ENCODE measurements around the gene RTL1. TPM values are rescaled to one million over a fixed set of nuclear protein-coding genes. Genes with fewer than 3 reads are reported as not detected.
A peak's percentile ranks its signal among the peaks of the same experiment; 100 is the strongest.

RTL1 gene
- total and polyA plus RNA-seq, 2 donors (not counting 1 experiment from before 2014, with no cell fraction given): not detected

DNA sequence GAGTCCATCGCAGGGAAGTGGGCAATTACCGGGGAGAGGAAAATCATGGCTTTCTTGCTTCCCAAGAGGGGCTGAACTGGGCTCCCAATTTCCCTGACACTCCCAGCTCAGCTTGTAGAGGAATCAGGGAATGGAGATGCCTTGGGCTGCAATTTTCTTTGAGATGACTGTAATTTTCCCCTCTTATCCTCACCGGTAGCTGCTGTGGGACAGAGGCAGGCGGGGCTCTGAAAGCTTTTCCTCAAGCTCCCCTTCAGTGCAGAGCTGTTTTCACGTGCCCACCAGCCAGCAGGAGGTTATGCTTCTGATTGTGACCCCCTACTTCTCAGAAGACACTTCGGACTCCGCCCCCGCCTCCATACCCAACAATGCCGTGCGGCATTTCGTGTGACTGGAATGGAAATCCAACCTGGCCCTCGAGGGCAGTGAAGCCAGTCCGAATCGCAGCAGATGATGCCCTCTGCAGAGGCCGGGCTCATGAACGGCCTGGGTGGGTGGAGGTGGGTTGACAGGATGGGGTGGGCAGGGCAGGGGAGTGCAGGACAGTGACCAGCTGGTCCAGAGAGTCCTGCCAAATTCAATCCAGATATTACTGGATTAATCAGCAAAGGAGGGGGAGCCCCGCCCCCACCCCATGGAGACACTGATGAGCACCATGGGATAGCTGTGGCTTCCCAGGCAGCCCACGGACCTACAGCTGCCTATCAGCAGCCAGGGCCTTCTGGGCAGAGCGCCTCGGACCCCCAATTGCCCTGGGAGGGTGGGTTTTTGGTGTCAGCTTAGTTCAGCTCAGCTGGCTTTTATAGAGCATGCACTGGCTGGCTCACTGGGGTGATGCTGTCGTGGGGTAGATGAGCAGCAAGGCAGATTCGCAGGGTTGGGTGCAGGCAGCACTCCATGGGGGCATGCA is 37.6 kb downstream of the RTL1 start:
- no peak for DNase-seq (ENCODE audit: low read depth in 2 of 2)
- Histone ChIP-seq H3K9me3 (ENCODE audit: control insufficient read depth, insufficient read depth, low read depth, low read length) (no peaks in the 10 kb centered on the region), H4K20me1 (ENCODE audit: control insufficient read depth, extremely low read depth, insufficient read depth, low read length) (no peaks in the 10 kb centered on the region), H2AFZ (ENCODE audit: low read length) (no peak overlapping the region), H3K27ac (ENCODE audit: insufficient read depth, low read length) (no peak overlapping the region), H3K4me2 (ENCODE audit: extremely low read depth, insufficient read depth, low read length) (no peak overlapping the region), H3K27me3 (ENCODE audit: control insufficient read depth, insufficient read depth, low read length) (no peaks in the 10 kb centered on the region), H3K9ac (ENCODE audit: insufficient read depth, low read length) (no peak overlapping the region), H3K4me3 (replicated peaks in 1 of 4; ENCODE audit: control extremely low read depth in 1 of 4, insufficient read depth in 1 of 4, low read depth in 3 of 4, low read length in 4 of 4) (no peak overlapping the region), H3K36me3 (ENCODE audit: control insufficient read depth, insufficient read depth, low read length) (peaks cover 5% of the 10 kb centered on the region), H3K4me1 (ENCODE audit: control insufficient read depth, extremely low read depth, insufficient read depth, low read length) (no peaks in the 10 kb centered on the region), H3K79me2 (ENCODE audit: control insufficient read depth, insufficient read depth, low read length) (no peaks in the 10 kb centered on the region)
- TF ChIP-seq, protein P1, sequence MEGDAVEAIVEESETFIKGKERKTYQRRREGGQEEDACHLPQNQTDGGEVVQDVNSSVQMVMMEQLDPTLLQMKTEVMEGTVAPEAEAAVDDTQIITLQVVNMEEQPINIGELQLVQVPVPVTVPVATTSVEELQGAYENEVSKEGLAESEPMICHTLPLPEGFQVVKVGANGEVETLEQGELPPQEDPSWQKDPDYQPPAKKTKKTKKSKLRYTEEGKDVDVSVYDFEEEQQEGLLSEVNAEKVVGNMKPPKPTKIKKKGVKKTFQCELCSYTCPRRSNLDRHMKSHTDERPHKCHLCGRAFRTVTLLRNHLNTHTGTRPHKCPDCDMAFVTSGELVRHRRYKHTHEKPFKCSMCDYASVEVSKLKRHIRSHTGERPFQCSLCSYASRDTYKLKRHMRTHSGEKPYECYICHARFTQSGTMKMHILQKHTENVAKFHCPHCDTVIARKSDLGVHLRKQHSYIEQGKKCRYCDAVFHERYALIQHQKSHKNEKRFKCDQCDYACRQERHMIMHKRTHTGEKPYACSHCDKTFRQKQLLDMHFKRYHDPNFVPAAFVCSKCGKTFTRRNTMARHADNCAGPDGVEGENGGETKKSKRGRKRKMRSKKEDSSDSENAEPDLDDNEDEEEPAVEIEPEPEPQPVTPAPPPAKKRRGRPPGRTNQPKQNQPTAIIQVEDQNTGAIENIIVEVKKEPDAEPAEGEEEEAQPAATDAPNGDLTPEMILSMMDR (conservative IDR thresholded peaks at IDR 0.05 in 1 of 2, IDR thresholded peaks at IDR 0.05 in 1 of 2; ENCODE audit: low read depth in 1 of 2, low read length in 2 of 2): no peak
- no peak for TF ChIP-seq EZH2 (IDR thresholded peaks at IDR 0.05; ENCODE audit: low read length, missing control alignments)

DNA sequence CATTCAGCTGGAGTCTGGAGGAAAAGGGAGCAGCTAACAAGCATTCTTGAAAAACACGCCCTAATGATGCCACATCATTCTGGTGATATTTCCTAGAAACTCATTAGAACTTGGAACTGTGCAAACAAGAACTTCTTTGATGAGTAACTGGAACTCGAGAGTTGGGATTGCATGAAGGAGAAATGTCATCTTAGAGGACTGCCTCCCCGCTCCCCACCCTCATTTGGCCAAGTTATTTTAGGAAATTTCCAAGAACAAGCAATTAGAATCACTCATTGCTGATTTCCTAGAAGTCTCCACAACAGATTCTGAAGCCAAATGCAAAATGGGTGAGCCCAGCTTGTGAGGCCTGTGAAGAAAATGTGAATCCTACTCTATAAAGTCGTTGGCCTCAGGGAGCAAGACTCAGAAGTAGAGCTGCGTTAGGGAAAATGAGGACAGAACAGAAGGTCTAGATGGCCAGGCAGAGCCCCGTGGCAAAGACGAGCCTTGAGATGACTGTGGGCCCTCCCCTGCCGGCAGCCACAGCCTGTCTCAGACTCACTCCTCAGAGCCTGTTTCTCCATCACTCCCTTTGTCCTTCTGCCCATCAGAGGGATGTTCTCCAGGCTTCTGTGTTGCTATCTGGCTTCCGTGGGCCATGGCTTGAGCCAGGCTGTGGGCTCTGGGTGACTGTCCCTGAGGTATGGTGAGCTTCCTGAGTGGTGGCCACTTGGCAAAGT is 38.4 kb downstream of the RTL1 start:
- no peaks in the 10 kb centered on the region for H3K4me1 ChIP-seq (ENCODE audit: control insufficient read depth, extremely low read depth, insufficient read depth, low read length)
- no peak overlapping the region for H2AFZ ChIP-seq (ENCODE audit: low read length)
- H3K4me2 ChIP-seq (ENCODE audit: extremely low read depth, insufficient read depth, low read length): no peak overlapping the region
- H3K4me3 ChIP-seq (replicated peaks in 1 of 4; ENCODE audit: control extremely low read depth in 1 of 4, insufficient read depth in 1 of 4, low read depth in 3 of 4, low read length in 4 of 4): no peak overlapping the region
- no peaks in the 10 kb centered on the region for H3K27me3 ChIP-seq (ENCODE audit: control insufficient read depth, insufficient read depth, low read length)
- H3K9ac ChIP-seq (ENCODE audit: insufficient read depth, low read length): no peak overlapping the region
- TF ChIP-seq EZH2 (IDR thresholded peaks at IDR 0.05; ENCODE audit: low read length, missing control alignments): no peak
- TF ChIP-seq, protein P1 (conservative IDR thresholded peaks at IDR 0.05 in 1 of 2, IDR thresholded peaks at IDR 0.05 in 1 of 2; ENCODE audit: low read depth in 1 of 2, low read length in 2 of 2): no peak
- peaks cover 5% of the 10 kb centered on the region for H3K36me3 ChIP-seq (ENCODE audit: control insufficient read depth, insufficient read depth, low read length)
- H4K20me1 ChIP-seq (ENCODE audit: control insufficient read depth, extremely low read depth, insufficient read depth, low read length): no peaks in the 10 kb centered on the region
- H3K9me3 ChIP-seq (ENCODE audit: control insufficient read depth, insufficient read depth, low read depth, low read length): no peaks in the 10 kb centered on the region
- no peaks in the 10 kb centered on the region for H3K79me2 ChIP-seq (ENCODE audit: control insufficient read depth, insufficient read depth, low read length)
- peak in 1 of 2 donors; percentile 67 for DNase-seq (ENCODE audit: low read depth in 2 of 2)
- H3K27ac ChIP-seq (ENCODE audit: insufficient read depth, low read length): no peak overlapping the region

DNA sequence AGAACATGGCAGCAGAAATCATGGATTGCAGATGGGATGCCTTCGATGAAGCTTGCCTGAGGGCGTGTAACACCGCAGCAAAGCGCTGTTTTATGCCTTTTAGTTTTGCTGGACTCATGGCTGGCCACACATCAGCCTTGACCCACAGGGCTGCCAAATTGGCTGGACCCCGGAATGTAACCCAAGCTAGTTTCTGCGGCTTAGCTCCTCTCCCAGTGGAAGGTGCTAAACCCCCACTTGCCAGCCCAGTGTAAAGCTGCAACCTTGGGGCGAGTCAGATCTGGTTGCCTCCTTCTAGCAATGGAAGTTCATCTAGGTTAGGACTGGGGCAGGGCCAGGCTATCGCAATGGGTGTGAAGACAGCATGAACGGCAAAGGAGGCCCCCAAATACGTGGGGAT is 39.3 kb downstream of the RTL1 start:
- Histone ChIP-seq H3K9me3 (ENCODE audit: control insufficient read depth, insufficient read depth, low read depth, low read length) (no peaks in the 10 kb centered on the region), H3K79me2 (ENCODE audit: control insufficient read depth, insufficient read depth, low read length) (no peaks in the 10 kb centered on the region), H3K27ac (ENCODE audit: insufficient read depth, low read length) (no peak overlapping the region), H3K9ac (ENCODE audit: insufficient read depth, low read length) (no peak overlapping the region), H3K36me3 (ENCODE audit: control insufficient read depth, insufficient read depth, low read length) (peaks cover 5% of the 10 kb centered on the region), H3K4me3 (replicated peaks in 1 of 4; ENCODE audit: control extremely low read depth in 1 of 4, insufficient read depth in 1 of 4, low read depth in 3 of 4, low read length in 4 of 4) (no peak overlapping the region), H3K4me2 (ENCODE audit: extremely low read depth, insufficient read depth, low read length) (no peak overlapping the region), H3K27me3 (ENCODE audit: control insufficient read depth, insufficient read depth, low read length) (no peaks in the 10 kb centered on the region), H2AFZ (ENCODE audit: low read length) (no peak overlapping the region), H4K20me1 (ENCODE audit: control insufficient read depth, extremely low read depth, insufficient read depth, low read length) (no peaks in the 10 kb centered on the region), H3K4me1 (ENCODE audit: control insufficient read depth, extremely low read depth, insufficient read depth, low read length) (no peaks in the 10 kb centered on the region)
- TF ChIP-seq EZH2 (IDR thresholded peaks at IDR 0.05; ENCODE audit: low read length, missing control alignments): no peak
- TF ChIP-seq, protein P1 (conservative IDR thresholded peaks at IDR 0.05 in 1 of 2, IDR thresholded peaks at IDR 0.05 in 1 of 2; ENCODE audit: low read depth in 1 of 2, low read length in 2 of 2): no peak
- DNase-seq (ENCODE audit: low read depth in 2 of 2): no peak

All from fibroblast of lung (primary cell).